Stimulated activated CD8-positive, alpha-beta memory T cell treated with anti-CD3 and anti-CD28 coated beads, Interleukin-15, amount 100 ng/mL, for 4 hours (primary cell): ENCODE measurements around the gene TBK1.

Experiments
- DNase-seq, 2 donors: peaks; one replicate each; pipeline ENCODE4 v3.0.0-alpha.2; 2020; ENCODE audit warnings: low read depth in 2 of 2

Gene TBK1

GRCh38 chr12:64544371-64545080, 92.6 kb downstream of the TBK1 start:
- DNase-seq, result no peak

GRCh38 chr12:64545081-64545382, 93.1 kb downstream of the TBK1 start:
- DNase-seq, result no peak

- no peak for DNase-seq
Observed at GRCh38 chr12:64549108-64549507, 97.2 kb downstream of the TBK1 start.

- DNase-seq, result no peak
Observed at GRCh38 chr12:64550755-64551154, 98.8 kb downstream of the TBK1 start.

- DNase-seq, result no peak
Observed at GRCh38 chr12:64551676-64552075, 99.8 kb downstream of the TBK1 start.
